Stimulated activated memory B cell treated with anti-CD40 and anti-IgM and Interleukin-4, amounts not matched to agents 10 μg/mL and 1 μg/mL and 100 μg/mL, for 72 hours (primary cell): Measurements from ENCODE around the gene KAT6B.
"Not testable (repeated sequence)": the region's sequence is repeated elsewhere in the genome, so short reads cannot be mapped to it uniquely, and the experiment has no call there.

Experiments
- ATAC-seq: fragments of 150-1000 bp; cut with Tn5 transposase; 2 replicates; pipeline ENCODE4 v1.10.0; 2021
- H3K27ac Mint-ChIP-seq: one replicate; pipeline ENCODE4 v1.8.0; 2022; ENCODE audit warnings: mild to moderate bottlenecking, mixed read lengths
- H3K27me3 Mint-ChIP-seq: one replicate; pipeline ENCODE4 v1.8.0; 2022; ENCODE audit warnings: mixed read lengths
- H3K36me3 Mint-ChIP-seq: one replicate; pipeline ENCODE4 v1.8.0; 2022; ENCODE audit warnings: mixed read lengths
- H3K4me1 Mint-ChIP-seq: one replicate; pipeline ENCODE4 v1.8.0; 2022; ENCODE audit warnings: mixed read lengths
- H3K4me3 Mint-ChIP-seq: one replicate; pipeline ENCODE4 v1.8.0; 2022; ENCODE audit warnings: mild to moderate bottlenecking, moderate library complexity, mixed read lengths
- H3K9me3 Mint-ChIP-seq: one replicate; pipeline ENCODE4 v1.8.0; 2022; ENCODE audit warnings: mixed read lengths

KAT6B gene

DNA sequence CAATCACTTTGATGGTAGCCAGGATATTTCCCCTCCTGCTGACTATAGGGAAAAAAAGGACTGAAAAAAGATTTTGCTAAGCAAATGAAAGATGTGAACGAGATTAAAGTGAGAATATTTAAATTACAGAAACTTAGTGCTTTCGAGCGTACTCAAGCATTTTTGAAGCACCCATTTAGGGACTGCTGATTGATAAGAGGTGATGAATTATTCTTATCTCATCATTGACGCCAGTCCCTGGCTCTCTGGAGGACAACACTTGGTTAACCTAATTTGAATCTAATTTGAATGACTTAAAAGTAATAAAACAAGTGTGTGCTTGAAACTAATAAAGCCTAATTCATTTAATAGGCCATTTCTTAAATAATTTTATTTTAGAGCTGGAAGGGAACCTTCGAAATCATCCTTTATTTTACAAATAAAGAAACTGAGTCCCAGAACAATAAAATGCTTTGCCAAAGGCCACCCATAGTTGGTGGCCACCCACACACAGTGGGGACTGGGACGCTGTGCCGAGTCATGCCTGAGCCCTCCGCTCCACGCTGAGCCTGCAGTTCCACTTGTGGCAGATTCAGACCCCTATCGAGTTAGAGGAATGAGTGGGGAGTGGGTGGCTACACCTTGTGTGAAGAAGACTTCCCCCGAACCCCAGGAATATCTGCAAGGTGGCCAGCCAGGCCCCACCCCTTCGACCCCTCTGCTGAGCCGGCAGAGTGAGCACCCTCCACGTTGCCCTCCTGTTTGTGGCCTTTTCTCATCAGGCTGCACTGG is 223.9 kb downstream of the KAT6B start:
- Mint-ChIP-seq H3K9me3 (no peaks in the 10 kb centered on the region), H3K27ac (no peak overlapping the region), H3K36me3 (no peaks in the 10 kb centered on the region), H3K27me3 (no peaks in the 10 kb centered on the region), H3K4me1 (no peaks in the 10 kb centered on the region), H3K4me3 (no peak overlapping the region)
- no peak for ATAC-seq

DNA sequence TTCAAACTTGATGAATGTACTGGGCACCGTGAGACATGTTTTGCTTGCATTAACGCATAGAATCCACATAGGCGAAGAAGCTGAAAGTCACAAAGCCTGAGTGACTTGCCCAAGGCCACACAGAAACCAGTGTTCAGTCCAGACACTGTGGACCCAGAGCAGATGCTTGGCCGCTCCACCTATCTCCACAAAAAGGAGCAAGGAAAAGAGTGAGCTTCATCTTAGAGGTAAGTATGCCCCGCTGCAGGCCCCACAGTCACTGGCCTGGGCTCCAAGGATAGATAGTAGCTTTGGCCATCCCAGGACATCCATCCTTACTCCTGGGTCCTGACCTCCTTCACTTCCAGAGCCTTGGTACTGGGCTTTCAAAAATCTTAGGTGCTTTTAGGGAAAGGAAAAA is 224.9 kb downstream of the KAT6B start:
- no peaks in the 10 kb centered on the region for H3K36me3 Mint-ChIP-seq
- no peaks in the 10 kb centered on the region for H3K9me3 Mint-ChIP-seq
- no peaks in the 10 kb centered on the region for H3K27me3 Mint-ChIP-seq
- no peaks in the 10 kb centered on the region for H3K4me1 Mint-ChIP-seq
- ATAC-seq = no peak
- no peak overlapping the region for H3K27ac Mint-ChIP-seq
- no peak overlapping the region for H3K4me3 Mint-ChIP-seq

DNA sequence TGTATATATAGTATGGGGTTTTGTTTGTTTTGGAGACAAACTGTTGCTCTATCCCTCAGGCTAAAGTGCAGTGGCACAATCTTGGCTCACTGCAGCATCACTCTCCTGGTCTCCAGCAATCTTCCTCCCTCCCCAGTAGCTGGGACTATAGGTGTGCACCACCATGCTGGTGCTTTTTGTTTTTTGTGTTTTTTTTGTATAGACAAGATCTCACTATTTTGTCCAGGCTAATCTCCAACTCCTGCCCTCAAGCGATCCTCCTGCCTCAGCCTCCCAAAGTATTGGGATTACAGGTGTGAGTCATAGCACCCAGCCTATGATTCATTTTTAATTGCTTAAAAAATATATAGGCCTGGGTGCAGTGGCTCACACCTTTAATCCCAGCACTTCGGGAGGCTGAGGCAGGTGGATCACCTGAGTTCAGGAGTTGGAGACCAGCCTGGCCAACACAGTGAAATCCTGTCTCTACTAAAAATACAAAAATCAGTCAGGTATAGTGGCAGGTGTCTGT is 229.6 kb downstream of the KAT6B start:
- not testable (repeated sequence) for ATAC-seq, H3K4me3 Mint-ChIP-seq, H3K36me3 Mint-ChIP-seq, H3K4me1 Mint-ChIP-seq, H3K9me3 Mint-ChIP-seq, H3K27ac Mint-ChIP-seq, H3K27me3 Mint-ChIP-seq

DNA sequence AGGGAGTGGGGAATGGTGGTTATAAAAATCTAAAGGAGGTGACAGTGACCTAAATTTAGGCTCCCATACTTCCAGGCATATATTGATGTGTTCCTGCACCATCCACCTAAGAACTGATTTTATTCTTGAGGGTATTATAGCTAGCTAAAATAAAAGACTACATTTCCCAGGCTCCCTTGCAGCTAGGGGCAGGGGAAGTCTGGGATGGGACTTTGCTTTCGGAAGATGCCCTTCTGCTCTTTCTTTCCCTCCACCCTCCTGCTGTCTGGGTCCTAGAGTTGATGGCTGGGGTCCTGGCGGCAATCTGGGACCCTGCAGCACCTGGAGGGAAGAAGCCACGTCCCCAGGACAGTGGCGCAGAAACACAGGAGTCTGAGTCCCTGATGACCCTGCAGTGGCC is 231.3 kb downstream of the KAT6B start:
- Mint-ChIP-seq H3K9me3 (no peaks in the 10 kb centered on the region), H3K4me1 (no peaks in the 10 kb centered on the region), H3K36me3 (no peaks in the 10 kb centered on the region), H3K27me3 (no peaks in the 10 kb centered on the region), H3K4me3 (no peak overlapping the region), H3K27ac (no peak overlapping the region)
- ATAC-seq = no peak

DNA sequence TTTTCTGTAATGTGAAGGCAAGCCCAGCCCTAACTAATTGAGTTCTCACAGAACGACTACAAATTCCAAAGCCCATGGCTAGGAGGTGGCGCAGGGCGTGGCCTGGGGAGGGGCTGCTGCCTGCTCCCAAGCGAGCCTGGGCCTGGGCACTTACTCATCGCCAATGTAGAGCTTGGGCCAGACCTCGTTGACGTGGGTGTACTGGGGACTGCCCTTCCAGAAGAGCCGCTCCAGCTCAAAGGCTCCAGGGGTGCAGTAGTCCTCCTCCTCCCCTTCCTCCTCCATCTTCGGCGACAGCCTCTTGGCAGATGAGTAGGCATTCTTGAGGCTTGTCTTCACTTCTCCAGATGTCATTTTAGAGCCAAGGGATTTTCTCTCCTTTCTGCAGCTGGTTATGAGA is 231.8 kb downstream of the KAT6B start:
- H3K27me3 Mint-ChIP-seq = no peaks in the 10 kb centered on the region
- no peaks in the 10 kb centered on the region for H3K9me3 Mint-ChIP-seq
- ATAC-seq = no peak
- H3K4me3 Mint-ChIP-seq = no peak overlapping the region
- no peaks in the 10 kb centered on the region for H3K36me3 Mint-ChIP-seq
- H3K27ac Mint-ChIP-seq = no peak overlapping the region
- no peaks in the 10 kb centered on the region for H3K4me1 Mint-ChIP-seq

DNA sequence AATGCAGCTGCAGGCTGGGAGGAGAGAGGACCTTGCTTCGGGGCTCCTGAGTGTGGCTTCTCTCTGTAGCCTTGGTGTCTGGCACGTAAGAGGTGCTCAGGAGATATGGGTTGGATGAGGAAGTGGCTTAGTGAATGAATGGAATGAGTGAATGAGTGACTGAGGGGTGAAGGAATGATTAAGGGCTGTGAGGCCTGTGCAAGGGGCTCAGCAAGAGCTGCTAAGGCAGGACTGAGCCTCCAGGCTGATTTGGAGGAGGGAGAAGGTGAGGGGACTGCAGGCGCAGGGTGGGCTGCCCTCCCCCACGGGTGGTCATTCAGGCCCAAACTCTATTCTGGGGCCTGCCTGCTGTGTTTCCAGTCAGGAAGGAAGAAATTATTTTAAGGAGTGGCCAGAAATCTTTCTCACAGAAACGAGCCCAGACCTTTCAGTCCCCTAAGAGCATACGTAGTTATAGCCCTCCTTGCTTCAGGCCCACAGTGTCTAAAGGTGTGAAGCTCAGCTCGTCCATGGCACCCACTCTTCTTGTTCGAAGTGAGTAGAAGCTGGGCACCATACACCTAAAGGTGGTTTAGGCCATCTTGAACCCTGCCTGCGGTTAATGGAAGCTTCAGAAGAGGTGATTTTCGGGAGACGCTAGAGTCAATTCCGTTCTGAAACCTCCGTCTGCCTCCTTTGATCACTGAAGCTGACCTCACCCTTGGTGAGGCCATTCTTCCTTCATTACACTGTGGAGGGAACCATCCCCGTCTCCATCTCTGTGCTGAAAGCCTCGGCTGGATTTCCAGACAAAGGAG is 235.5 kb downstream of the KAT6B start:
- Mint-ChIP-seq H3K4me1 (no peaks in the 10 kb centered on the region), H3K9me3 (no peaks in the 10 kb centered on the region), H3K36me3 (no peaks in the 10 kb centered on the region), H3K27me3 (no peaks in the 10 kb centered on the region), H3K4me3 (no peak overlapping the region), H3K27ac (no peak overlapping the region)
- ATAC-seq = peak; percentile 16

DNA sequence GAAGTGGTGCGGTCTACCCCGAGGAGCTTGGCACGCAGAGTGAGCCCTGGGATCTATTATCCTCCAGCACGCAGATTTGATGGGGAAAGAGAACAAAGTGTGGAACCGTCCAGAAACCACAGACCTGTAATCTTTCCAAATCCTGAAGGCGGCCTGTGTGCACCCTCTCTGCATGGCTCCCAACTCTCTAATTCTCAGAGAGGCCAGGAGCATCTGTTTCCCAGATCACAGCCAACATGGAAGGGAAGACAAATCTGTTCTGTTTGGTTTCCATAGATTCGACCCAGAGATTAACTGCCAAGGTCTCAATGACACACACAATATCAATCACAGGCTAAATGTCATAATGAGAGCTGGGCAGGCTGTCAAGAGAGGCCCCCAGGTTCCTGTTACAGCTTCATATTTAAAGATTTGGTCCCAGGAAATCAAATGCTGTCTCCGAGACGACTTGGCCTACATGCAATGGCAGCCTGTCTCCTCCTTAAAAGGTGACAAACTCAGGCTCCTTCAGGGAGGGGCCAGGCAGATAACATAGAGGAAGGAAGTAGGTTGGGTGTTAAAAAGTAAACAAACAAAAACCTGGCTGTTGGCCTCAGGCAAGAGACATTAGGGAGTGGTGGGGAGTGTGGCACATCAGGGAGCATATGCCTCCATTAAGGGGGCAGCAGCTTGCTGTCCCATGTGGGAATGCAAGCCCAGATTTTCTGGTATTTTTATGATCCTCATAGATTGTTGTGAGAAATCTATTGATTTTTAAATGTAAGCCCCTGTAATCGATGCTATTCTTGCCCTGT is 236.3 kb downstream of the KAT6B start:
- H3K4me3 Mint-ChIP-seq = no peak overlapping the region
- H3K27me3 Mint-ChIP-seq = no peaks in the 10 kb centered on the region
- H3K36me3 Mint-ChIP-seq = no peaks in the 10 kb centered on the region
- ATAC-seq = no peak
- H3K9me3 Mint-ChIP-seq = no peaks in the 10 kb centered on the region
- no peak overlapping the region for H3K27ac Mint-ChIP-seq
- no peaks in the 10 kb centered on the region for H3K4me1 Mint-ChIP-seq

DNA sequence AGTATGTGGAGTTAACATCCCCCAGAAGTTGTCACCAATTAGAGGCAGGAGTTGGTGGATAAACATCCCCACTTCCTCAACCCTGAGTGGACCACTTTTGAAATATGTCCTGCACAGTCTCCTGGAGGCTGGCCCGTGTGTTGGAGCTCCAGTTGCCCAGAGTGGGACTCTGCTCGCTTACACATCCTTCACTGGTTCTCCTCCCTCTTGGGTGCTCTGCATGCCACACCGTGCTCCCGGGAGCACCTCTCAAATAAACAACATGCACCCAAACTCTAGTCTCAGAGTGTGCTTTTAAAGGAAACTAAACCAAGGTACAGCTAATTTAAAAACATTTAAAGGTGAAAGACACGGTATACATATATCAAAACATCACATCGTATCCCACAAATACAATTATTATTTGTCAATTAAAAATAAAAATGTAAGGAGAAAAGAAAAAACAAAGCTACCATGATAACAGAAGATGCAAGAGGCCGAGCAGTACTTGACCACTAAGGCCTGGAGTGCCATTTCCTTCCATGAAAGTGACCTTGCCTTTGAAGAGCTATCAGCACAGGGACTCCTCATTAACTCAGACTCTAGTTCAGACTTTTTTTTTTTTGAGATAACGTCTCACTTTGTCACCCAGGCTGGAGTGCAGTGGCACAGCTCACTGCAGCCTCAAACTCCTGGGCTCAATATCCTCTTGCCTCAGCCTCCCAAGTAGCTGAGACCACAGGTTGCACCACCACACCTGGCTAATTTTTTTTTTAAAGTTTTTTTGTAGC is 237.2 kb downstream of the KAT6B start:
- Mint-ChIP-seq H3K4me1 (no peaks in the 10 kb centered on the region), H3K27ac (no peak overlapping the region), H3K36me3 (no peaks in the 10 kb centered on the region), H3K27me3 (no peaks in the 10 kb centered on the region), H3K9me3 (no peaks in the 10 kb centered on the region), H3K4me3 (no peak overlapping the region)
- ATAC-seq = no peak

DNA sequence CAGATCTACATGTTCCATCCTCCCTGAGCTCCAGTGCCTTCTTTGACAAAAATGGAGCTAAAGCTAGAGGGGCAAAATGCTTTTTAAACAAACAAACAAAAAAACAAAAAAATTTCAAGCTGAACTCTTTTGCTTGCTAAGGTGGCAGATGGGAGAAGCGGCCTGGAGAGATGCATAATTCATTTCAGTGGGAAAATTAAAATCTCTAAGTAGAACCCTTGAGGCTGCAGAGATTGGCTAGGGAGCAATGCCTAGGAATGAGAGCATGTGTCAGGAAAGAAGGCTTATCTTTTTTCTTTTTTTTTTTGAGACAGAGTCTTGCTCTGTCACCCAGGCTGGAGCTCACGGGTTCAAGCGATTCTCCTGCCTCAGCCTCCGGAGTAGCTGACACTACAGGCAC is 238.7 kb downstream of the KAT6B start:
- H3K9me3 Mint-ChIP-seq = no peaks in the 10 kb centered on the region
- no peaks in the 10 kb centered on the region for H3K36me3 Mint-ChIP-seq
- no peak overlapping the region for H3K27ac Mint-ChIP-seq
- H3K4me1 Mint-ChIP-seq = peaks cover under 1% of the 10 kb centered on the region
- H3K27me3 Mint-ChIP-seq = no peaks in the 10 kb centered on the region
- no peak for ATAC-seq
- H3K4me3 Mint-ChIP-seq = no peak overlapping the region

DNA sequence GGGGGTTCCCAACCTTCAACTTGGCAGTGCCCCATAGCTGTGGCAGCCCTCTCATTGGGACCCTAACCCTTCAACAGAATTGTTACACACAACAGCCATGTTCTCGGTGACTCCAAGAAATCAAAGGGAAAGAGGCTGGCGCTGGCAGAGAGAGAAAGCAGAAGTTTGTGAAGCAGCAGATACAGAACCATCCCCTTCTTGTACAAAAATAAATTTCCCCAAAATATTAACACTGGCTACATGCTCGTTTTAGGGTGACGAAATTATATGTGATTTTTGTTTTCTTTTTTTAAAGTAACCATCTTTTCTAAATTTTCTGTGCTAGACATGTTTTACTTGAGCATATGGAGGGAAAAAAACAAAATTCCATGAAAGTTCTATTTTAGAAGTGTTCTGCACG is 239.9 kb downstream of the KAT6B start:
- Mint-ChIP-seq H3K27me3 (no peaks in the 10 kb centered on the region), H3K4me3 (no peak overlapping the region), H3K4me1 (peaks cover 5% of the 10 kb centered on the region), H3K36me3 (no peaks in the 10 kb centered on the region), H3K9me3 (no peaks in the 10 kb centered on the region), H3K27ac (no peak overlapping the region)
- no peak for ATAC-seq

DNA sequence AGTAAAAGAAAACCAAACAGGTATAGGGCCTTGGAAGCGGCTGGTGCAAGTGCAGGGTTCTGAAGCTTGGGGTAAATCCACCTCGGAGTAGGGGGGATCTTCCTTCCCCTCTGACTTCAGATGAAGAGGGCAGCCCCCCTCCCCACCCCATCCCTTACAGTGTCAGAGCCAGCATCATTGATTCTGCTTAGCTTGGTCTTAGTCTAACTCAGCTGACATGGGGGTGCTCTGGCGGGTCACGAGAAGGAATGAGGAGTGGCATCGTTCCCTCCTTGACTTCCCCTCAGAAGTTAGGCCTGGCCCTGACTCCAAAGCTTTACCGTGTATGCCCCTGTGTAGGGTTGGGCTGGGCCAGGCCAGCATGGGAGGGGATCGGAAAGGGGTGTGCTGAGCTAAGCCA is 240.9 kb downstream of the KAT6B start:
- H3K27me3 Mint-ChIP-seq = no peaks in the 10 kb centered on the region
- no peaks in the 10 kb centered on the region for H3K36me3 Mint-ChIP-seq
- ATAC-seq = no peak
- no peaks in the 10 kb centered on the region for H3K9me3 Mint-ChIP-seq
- peaks cover 5% of the 10 kb centered on the region for H3K4me1 Mint-ChIP-seq
- H3K27ac Mint-ChIP-seq = no peak overlapping the region
- H3K4me3 Mint-ChIP-seq = no peak overlapping the region

DNA sequence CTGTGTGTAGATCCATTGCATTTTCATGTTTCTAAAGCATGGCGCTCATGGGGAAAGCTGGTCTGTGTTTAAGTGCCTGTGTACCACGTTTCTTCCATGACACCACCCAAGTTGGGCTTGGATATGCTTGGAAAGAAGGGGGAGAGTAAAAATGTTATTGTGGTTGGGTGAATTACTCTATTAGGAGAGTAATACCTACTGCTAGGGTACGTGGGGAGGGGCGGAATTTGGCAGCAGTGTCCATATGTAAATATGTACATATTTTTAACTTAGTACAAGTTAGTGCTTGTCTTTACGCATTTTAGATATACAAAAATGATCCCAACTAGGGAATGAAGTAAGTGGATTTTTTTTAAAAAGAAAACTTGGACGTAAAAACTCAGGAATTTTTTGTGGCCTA is 242.1 kb downstream of the KAT6B start:
- Mint-ChIP-seq H3K4me1 (peaks cover 5% of the 10 kb centered on the region), H3K27me3 (no peaks in the 10 kb centered on the region)

DNA sequence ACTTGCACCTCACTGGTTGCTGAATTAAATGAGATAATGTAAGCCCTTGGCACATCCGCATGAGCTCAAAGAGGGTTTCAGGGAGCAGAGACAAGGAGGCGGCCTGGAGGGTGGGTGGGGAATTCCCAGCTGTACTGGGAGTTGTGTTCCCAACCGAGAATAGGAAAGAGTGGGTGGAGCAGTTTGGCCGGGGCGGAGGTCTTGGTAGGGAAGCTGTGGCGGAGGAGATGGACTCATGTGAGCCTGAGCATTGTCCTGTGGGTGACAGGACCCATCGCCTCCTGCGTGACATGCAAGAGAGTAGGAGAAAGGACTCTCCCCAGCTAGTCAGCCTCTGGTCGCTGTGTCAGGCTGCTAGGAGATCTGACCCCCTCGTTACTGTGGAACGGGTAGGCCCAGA is 244.1 kb downstream of the KAT6B start:
- ATAC-seq = no peak
- Mint-ChIP-seq H3K36me3 (no peaks in the 10 kb centered on the region), H3K9me3 (no peaks in the 10 kb centered on the region), H3K4me1 (peaks cover 5% of the 10 kb centered on the region), H3K4me3 (no peak overlapping the region), H3K27ac (no peak overlapping the region), H3K27me3 (no peaks in the 10 kb centered on the region)

More for the DNA sequence above, 242.1 kb downstream of the KAT6B start:
- Mint-ChIP-seq H3K27ac (no peak overlapping the region), H3K36me3 (no peaks in the 10 kb centered on the region), H3K9me3 (no peaks in the 10 kb centered on the region), H3K4me3 (no peak overlapping the region)
- ATAC-seq = no peak

DNA sequence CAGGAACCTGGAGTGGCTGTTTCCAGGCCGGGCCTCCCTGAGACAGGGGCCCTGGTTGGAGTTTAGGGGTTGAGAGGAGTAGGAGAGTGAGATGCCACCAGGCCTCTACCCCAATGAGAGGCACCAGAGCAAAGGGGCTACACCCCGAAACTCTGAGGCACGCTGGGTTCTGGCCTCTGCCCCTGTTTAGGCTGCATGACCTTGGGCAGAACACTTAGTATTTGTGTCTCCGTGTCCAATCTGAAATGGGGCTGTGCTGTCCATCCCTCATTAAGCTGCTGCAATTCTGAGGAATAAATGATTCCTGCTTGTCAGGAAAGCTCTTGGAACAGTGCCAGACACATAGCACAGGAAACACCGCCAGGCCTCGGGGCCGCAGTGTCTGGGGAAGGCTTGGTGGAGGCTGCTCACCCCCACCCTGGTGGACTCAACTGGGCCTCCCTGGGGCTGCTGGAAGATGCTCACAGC is 244.6 kb downstream of the KAT6B start:
- H3K4me1 Mint-ChIP-seq = peaks cover 5% of the 10 kb centered on the region
- no peaks in the 10 kb centered on the region for H3K27me3 Mint-ChIP-seq
- no peak overlapping the region for H3K27ac Mint-ChIP-seq
- H3K4me3 Mint-ChIP-seq = no peak overlapping the region
- no peak for ATAC-seq
- H3K36me3 Mint-ChIP-seq = no peaks in the 10 kb centered on the region
- no peaks in the 10 kb centered on the region for H3K9me3 Mint-ChIP-seq

DNA sequence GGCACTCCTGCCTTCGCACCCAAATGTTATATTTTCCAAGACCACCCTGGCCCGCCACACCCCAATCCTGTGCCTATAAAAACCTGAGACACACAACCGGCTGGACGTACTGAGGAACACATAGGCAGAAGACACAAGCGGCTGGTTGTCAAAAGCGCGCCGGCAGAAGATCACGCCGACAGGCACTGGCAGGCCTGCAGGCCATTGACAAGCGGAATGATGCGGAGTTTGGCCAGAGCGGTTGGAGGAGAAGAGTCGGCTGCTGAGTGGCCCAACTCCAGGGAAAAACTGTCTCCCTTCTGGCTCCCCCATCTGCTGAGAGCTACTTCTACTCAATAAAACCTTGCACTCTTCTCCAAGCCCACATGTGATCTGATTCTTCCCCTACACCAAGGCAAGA is 245.4 kb downstream of the KAT6B start:
- H3K4me3 Mint-ChIP-seq = no peak overlapping the region
- no peak for ATAC-seq
- no peaks in the 10 kb centered on the region for H3K27me3 Mint-ChIP-seq
- H3K9me3 Mint-ChIP-seq = no peaks in the 10 kb centered on the region
- no peaks in the 10 kb centered on the region for H3K36me3 Mint-ChIP-seq
- no peak overlapping the region for H3K27ac Mint-ChIP-seq
- peaks cover 5% of the 10 kb centered on the region for H3K4me1 Mint-ChIP-seq
